Endodermal cell (in vitro differentiated cells): ENCODE results near the gene HOXA9. TPM values are rescaled to one million over a fixed set of nuclear protein-coding genes. Genes with fewer than 3 reads are reported as not detected.

Experiments used
- DNase-seq: peaks from one replicate; pipeline ENCODE4 v3.0.0-alpha.2; 2017
- H3K27ac ChIP-seq: 2 replicates; pipeline ENCODE4 v1.5.1; 2013; ENCODE audit warnings: mild to moderate bottlenecking, low read depth, low read length, moderate library complexity
- H3K27me3 ChIP-seq: 2 replicates; pipeline ENCODE4 v1.6.1; 2013; ENCODE audit warnings: mild to moderate bottlenecking, low read length, moderate library complexity; ENCODE audit not compliant: insufficient read depth, control insufficient read depth, poor library complexity, severe bottlenecking
- H3K36me3 ChIP-seq: 2 replicates; pipeline ENCODE4 v1.7.0; 2013; ENCODE audit warnings: mild to moderate bottlenecking, low read length, moderate library complexity; ENCODE audit not compliant: control insufficient read depth, insufficient read depth
- H3K4me1 ChIP-seq: one replicate; pipeline ENCODE4 v1.7.0; 2013; ENCODE audit warnings: low read length; ENCODE audit not compliant: control insufficient read depth, insufficient read depth
- H3K4me3 ChIP-seq: 2 replicates; pipeline ENCODE4 v1.5.1; 2013; ENCODE audit warnings: mild to moderate bottlenecking, low read length, moderate library complexity
- H3K9ac ChIP-seq: 2 replicates; pipeline ENCODE4 v1.6.1; 2013; ENCODE audit warnings: mild to moderate bottlenecking, low read length, moderate library complexity; ENCODE audit not compliant: poor library complexity, severe bottlenecking; ENCODE audit errors: extremely low read depth
- H3K9me3 ChIP-seq: 2 replicates; pipeline ENCODE4 v1.6.1; 2013; ENCODE audit warnings: mild to moderate bottlenecking, low read length, moderate library complexity; ENCODE audit not compliant: control insufficient read depth
- H3K27ac Mint-ChIP-seq: 2 replicates; pipeline ENCODE4 v1.8.0; 2020; ENCODE audit warnings: mixed read lengths
- H3K27me3 Mint-ChIP-seq: 2 replicates; pipeline ENCODE4 v1.8.0; 2021; ENCODE audit warnings: mild to moderate bottlenecking, mixed read lengths; ENCODE audit not compliant: insufficient read depth
- H3K36me3 Mint-ChIP-seq: 2 replicates; pipeline ENCODE4 v1.8.0; 2020; ENCODE audit warnings: low read depth, mixed read lengths
- H3K4me1 Mint-ChIP-seq: 2 replicates; pipeline ENCODE4 v1.8.0; 2020; ENCODE audit warnings: mixed read lengths
- H3K4me3 Mint-ChIP-seq: 2 replicates; pipeline ENCODE4 v1.8.0; 2020; ENCODE audit warnings: mild to moderate bottlenecking, moderate library complexity, mixed read lengths
- H3K9me3 Mint-ChIP-seq: 2 replicates; pipeline ENCODE4 v1.8.0; 2020; ENCODE audit warnings: mild to moderate bottlenecking, mixed read lengths
- CTCF ChIP-seq: fragments of 200-600 bp; sonication (generic); conservative IDR thresholded peaks from 2 replicates; pipeline ENCODE4 v1.5.0; 2021; ENCODE audit warnings: antibody characterized with exemption, mild to moderate bottlenecking
- WGBS, 2 experiments: methylation state at CpG; one replicate each; pipeline versions ENCODE4 v1.1.5 to v1.1.7; 2013; ENCODE audit warnings: missing lambda C conversion rate in 2 of 2, mixed read lengths in 1 of 2; ENCODE audit not compliant: insufficient coverage in 1 of 2, insufficient read length in 1 of 2; 5-methylcytosine and 5-hydroxymethylcytosine counted together
- total RNA-seq, 2 donors: library from RNA; stranded (reverse); fragmentation: NEBNext Ultra II Directional in 1 of 2; extraction: Animal tissue kit (Norgen Biotek cat#: 25700) in 1 of 2; gene quantifications; 2 replicates in 1 of 2; 3 replicates in 1 of 2; pipeline ENCODE4 v1.2.1, GENCODE V29; 2021

HOXA9 gene
- total RNA-seq, 2 donors from 2014 or later: not detected

GRCh38 chr7:27182285-27182841 is 17.0 kb upstream of the HOXA9 start:
- Mint-ChIP-seq H3K27ac (no peak overlapping the region), H3K4me1 (peaks cover 19% of the 10 kb centered on the region), H3K36me3 (no peaks in the 10 kb centered on the region), H3K9me3 (peaks cover 4% of the 10 kb centered on the region), H3K4me3 (no peak overlapping the region), H3K27me3 (peaks cover 100% of the 10 kb centered on the region)
- Histone ChIP-seq H3K9ac (no peak overlapping the region), H3K36me3 (no peaks in the 10 kb centered on the region), H3K4me3 (no peak overlapping the region), H3K9me3 (no peaks in the 10 kb centered on the region), H3K27ac (no peak overlapping the region), H3K4me1 (peaks cover 6% of the 10 kb centered on the region), H3K27me3 (peaks cover 100% of the 10 kb centered on the region)
- TF ChIP-seq CTCF: no peak
- 29 to 33% methylated on average over 1 to 4 of the region's 4 CpGs for WGBS, 2 experiments
- DNase-seq: no peak

GRCh38 chr7:27181795-27182275 is 16.5 kb upstream of the HOXA9 start:
- Mint-ChIP-seq H3K4me1 (peaks cover 19% of the 10 kb centered on the region), H3K27me3 (peaks cover 100% of the 10 kb centered on the region), H3K9me3 (peaks cover 4% of the 10 kb centered on the region), H3K36me3 (no peaks in the 10 kb centered on the region), H3K27ac (no peak overlapping the region), H3K4me3 (no peak overlapping the region)
- Histone ChIP-seq H3K4me1 (peaks cover 6% of the 10 kb centered on the region), H3K4me3 (no peak overlapping the region), H3K9ac (no peak overlapping the region), H3K9me3 (no peaks in the 10 kb centered on the region), H3K27ac (no peak overlapping the region), H3K36me3 (no peaks in the 10 kb centered on the region), H3K27me3 (peaks cover 100% of the 10 kb centered on the region)
- WGBS, 2 experiments: 40 to 47% methylated on average over 2 to 4 of the region's 4 CpGs
- DNase-seq: peak; percentile 35
- TF ChIP-seq CTCF: no peak

- Mint-ChIP-seq H3K27me3 (peaks cover 100% of the 10 kb centered on the region), H3K9me3 (peaks cover 4% of the 10 kb centered on the region), H3K4me1 (peaks cover 15% of the 10 kb centered on the region), H3K36me3 (no peaks in the 10 kb centered on the region), H3K4me3 (no peak overlapping the region), H3K27ac (no peak overlapping the region)
- 47 to 66% methylated on average over 7 to 12 of the region's 12 CpGs for WGBS, 2 experiments
- Histone ChIP-seq H3K27me3 (peaks cover 100% of the 10 kb centered on the region), H3K9ac (no peak overlapping the region), H3K27ac (no peak overlapping the region), H3K4me1 (peaks cover 6% of the 10 kb centered on the region), H3K36me3 (no peaks in the 10 kb centered on the region), H3K9me3 (peaks cover 5% of the 10 kb centered on the region), H3K4me3 (no peak overlapping the region)
- TF ChIP-seq CTCF: no peak
- DNase-seq: peak; percentile 41
These were observed 15.4 kb upstream of the HOXA9 start for GRCh38 chr7:27180431-27181420.
